HL-60 (cell line): Measurements from ENCODE around the gene SPCS2.

Source experiments
- CTCF ChIP-seq: IDR thresholded peaks from one replicate; pipeline ENCODE4 v1.5.1; 2011; ENCODE audit warnings: low read length, control low read depth, inconsistent platforms; ENCODE audit not compliant: insufficient read depth
- GABPA ChIP-seq: IDR thresholded peaks from 2 replicates; pipeline ENCODE4 v1.6.1; 2012; ENCODE audit warnings: low read depth
- POLR2AphosphoS5 ChIP-seq: IDR thresholded peaks from 2 replicates; pipeline ENCODE4 v1.6.1; 2012; ENCODE audit warnings: low read depth

DNA sequence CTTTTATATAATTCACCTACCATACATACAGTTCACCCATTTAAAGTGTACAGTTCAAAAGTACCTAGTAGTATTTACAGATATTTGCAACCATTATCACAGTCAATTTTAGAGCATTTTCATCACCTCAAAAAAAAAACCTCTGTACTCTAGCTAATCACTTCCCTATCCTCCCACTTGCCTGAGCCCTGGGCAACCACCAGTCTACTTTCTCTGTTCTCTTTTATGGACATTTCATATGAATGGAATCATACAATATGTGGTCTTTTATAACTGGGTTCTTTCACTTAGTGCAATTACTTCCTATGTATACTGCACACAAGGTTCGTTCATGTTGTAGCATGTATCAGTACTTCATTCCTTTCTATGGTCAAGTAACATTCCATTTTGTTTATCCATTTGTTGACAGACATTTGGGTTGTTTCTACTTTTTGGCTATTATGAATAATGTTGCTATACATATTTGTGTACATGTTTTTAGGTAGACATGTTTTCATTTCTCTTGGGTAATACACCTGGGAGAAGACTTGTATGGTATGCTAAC lies 21.9 kb downstream of the SPCS2 start:
- TF ChIP-seq CTCF (no peak), POLR2AphosphoS5 (no peak), GABPA (no peak)
